AG10803 (cell line): ENCODE data around the gene XRCC1.

Experiments
- DNase-seq: peaks from one replicate; pipeline ENCODE4 v3.0.0; 2010; ENCODE audit warnings: low read depth
- H3K4me3 ChIP-seq: 2 replicates; pipeline ENCODE4 v1.5.1; 2011; ENCODE audit warnings: mild to moderate bottlenecking, low read length, control low read depth
- TF ChIP-seq, protein P1 (sequence below): conservative IDR thresholded peaks from 2 replicates; pipeline ENCODE4 v1.5.1; 2011; ENCODE audit warnings: mild to moderate bottlenecking, low read length, control low read depth, inconsistent platforms

Gene XRCC1

DNA sequence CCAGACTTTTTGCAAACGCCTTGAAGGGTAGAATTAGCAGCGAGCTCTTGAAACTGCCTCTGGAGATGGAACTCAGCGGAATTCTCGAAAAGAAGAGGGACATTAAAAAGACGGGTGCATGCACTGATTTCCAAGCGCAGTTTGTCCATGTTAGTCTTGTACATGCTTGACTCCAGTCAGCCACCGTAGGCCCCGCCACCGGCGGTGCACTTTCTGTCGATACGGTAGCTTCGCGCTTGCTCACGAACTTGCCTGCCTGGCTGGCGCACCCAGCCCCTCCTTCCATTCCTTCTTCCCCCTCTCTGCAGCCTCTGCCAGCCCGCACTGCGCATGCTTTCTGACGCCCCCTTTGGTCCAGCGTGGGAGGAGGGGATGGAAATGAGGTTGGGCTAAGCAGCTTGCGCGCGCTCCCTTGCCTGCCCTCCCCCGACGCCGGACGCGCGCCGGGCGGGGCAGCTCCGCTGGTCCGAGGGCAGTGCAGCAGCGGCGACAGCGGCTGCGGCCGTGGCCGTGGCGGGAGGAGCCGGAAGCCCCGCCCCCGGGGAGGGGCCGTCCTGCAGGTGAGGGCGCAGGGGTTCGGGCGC lies 42.3 kb downstream of the XRCC1 start, which contains the start of gene ZNF575:
Gene ZNF575, plus strand, starts transcription at position 227 of the 584 bp plus-strand sequence. CDS start 1,235 bp downstream, outside the sequence.
- peak within 1 kb of the TSS; percentile 81 for H3K4me3 ChIP-seq
- TF ChIP-seq, protein P1, sequence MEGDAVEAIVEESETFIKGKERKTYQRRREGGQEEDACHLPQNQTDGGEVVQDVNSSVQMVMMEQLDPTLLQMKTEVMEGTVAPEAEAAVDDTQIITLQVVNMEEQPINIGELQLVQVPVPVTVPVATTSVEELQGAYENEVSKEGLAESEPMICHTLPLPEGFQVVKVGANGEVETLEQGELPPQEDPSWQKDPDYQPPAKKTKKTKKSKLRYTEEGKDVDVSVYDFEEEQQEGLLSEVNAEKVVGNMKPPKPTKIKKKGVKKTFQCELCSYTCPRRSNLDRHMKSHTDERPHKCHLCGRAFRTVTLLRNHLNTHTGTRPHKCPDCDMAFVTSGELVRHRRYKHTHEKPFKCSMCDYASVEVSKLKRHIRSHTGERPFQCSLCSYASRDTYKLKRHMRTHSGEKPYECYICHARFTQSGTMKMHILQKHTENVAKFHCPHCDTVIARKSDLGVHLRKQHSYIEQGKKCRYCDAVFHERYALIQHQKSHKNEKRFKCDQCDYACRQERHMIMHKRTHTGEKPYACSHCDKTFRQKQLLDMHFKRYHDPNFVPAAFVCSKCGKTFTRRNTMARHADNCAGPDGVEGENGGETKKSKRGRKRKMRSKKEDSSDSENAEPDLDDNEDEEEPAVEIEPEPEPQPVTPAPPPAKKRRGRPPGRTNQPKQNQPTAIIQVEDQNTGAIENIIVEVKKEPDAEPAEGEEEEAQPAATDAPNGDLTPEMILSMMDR: no peak
- peak; percentile 93 for DNase-seq

GRCh38 chr19:43532571-43532961 lies 42.8 kb downstream of the XRCC1 start:
- no peak for DNase-seq
- TF ChIP-seq, protein P1: no peak
- peak overlapping the region; percentile 81 for H3K4me3 ChIP-seq

DNA sequence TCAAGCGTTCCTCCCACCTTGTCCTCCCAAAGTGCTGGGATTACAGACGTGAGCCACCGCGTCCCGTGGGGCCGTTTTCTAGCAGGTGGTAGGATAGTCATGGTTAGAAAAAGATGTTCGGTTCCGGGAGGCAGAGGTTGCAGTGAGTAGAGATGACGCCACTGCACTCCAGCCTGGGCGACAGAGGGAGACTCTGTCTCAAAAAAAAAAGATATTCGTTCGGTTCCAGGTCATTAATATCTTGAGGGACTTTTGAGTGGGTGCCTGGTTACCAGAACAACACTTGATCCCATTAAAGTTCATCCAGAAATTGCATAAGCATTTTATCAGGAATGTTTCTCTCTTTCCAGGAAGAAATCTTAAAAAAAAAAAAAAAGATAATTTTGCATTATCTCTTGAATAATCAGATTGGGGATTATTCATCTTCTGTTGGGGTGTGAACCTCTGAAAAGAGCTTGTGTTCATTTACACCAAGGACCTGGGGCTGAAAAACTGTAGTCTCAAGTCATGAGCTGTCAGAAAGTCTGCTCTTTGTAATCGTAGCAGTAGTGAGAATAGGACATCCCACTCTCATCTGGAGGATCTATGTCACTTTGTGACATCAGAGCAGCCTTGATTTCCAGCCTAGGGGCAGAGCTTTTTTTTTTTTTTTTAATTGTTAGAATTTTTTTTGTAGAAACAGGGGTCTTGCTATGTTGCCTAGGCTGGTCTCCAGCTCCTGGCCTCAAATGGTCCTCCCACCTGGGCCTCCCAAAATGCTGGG lies 47.3 kb downstream of the XRCC1 start:
- TF ChIP-seq, protein P1: no peak
- H3K4me3 ChIP-seq: peak overlapping the region; percentile 83
- DNase-seq: peak; percentile 32

GRCh38 chr19:43526884-43527859 lies 48.2 kb downstream of the XRCC1 start, which contains the start of gene ETHE1:
Gene ETHE1 (minus strand): TSS chr19:43527201. CDS start chr19:43527177, 24 bp downstream.
- peak; percentile 51 for DNase-seq
- H3K4me3 ChIP-seq: peak within 1 kb of the TSS; percentile 83
- TF ChIP-seq, protein P1: no peak

DNA sequence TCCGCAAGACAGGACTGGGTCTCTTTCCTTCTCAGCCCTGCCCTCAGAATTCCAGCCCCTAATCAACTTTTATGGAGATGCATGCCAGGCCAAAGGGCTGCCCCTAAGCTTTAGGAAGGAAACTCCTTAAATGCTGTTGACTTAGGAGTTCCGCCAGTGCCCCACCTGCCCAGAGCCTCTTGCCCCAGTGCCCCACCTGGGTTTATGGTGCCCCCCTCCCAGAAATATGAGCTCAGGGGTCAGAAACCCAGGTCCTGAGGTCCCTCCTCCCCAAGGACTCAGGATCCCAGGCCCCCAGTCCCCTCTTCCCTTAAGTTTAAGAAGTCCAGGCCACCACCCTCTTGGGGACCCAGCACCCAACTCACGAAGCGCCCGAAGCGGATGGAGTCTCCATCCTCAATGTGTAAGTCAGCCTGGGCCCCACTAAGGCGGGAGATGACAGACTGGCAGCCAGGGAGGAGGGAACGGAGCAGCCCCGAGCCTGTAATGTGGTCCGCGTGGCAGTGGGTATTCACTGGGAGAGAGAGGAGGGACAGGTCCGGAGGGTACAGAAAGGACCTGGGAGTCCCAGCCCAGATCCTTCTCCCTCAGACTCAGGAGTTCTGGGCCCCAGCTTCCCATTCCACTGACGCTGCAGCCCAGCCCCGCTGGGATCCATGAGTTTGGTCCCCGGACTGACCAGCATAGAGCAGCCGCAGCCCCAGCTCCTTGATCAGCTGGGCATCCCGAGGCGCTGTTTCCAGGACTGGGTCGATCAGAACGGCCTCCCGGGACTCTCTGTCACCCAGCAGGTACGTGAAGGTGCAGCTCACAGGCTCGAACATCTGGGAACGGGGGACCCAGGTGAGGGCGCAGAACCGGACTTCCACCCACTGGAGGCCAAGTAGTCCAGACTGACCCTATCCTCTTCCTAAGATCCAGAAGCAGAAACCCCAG lies 49.2 kb downstream of the XRCC1 start:
- peak overlapping the region; percentile 83 for H3K4me3 ChIP-seq
- TF ChIP-seq, protein P1: no peak
- no peak for DNase-seq
